RWPE1 (cell line): ENCODE results near the gene LRRC27.
"Not testable (repeated sequence)": the region's sequence is repeated elsewhere in the genome, so short reads cannot be mapped to it uniquely, and the experiment has no call there.

ENCODE experiments used
- CTCF ChIA-PET: fragments of 350-600 bp; sonication (Branson Sonifier 250); formaldehyde crosslinking; extraction: SDS; loops from one replicate; lab custom pipeline; 2021; lab: Yijun Ruan, JAX
- POLR2A ChIA-PET: fragments of 400-600 bp; formaldehyde crosslinking; extraction: SDS; loops from one replicate; lab custom pipeline; 2020; ENCODE audit warnings: antibody characterized with exemption; ENCODE audit not compliant: low non-redundant PET; lab: Yijun Ruan, JAX
- DNase-seq: peaks from one replicate; pipeline ENCODE4 v3.0.0; 2012; ENCODE audit warnings: low spot score
- H3K27ac ChIP-seq: fragments of 450-650 bp; 2 replicates; pipeline ENCODE4 v1.5.1; 2017
- TF ChIP-seq, protein P1 (sequence below): fragments of 450-650 bp; conservative IDR thresholded peaks from 2 replicates; pipeline ENCODE4 v1.5.1; 2017; ENCODE audit warnings: low read depth, mild to moderate bottlenecking

Gene LRRC27

DNA sequence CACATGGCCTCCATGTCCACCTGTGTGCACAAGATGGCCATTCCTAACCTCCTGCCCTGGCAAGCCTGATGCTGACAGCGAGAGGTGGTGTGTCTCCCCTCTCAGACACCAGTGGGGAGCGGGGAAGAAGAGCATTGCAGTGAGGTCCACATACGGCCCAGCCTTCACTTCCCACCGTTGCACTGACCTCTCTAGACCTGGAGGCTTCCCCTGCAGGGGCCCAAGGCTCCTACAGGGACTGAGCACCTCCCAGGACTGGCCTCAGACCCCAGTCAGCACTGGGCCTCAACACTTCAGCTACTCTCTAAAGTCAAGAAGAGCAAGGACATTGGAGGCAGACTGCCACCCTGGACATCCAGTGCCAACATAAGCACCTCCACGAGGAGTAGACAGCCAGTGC is 40.2 kb upstream of the LRRC27 start:
- CTCF ChIA-PET = no interaction called here

DNA sequence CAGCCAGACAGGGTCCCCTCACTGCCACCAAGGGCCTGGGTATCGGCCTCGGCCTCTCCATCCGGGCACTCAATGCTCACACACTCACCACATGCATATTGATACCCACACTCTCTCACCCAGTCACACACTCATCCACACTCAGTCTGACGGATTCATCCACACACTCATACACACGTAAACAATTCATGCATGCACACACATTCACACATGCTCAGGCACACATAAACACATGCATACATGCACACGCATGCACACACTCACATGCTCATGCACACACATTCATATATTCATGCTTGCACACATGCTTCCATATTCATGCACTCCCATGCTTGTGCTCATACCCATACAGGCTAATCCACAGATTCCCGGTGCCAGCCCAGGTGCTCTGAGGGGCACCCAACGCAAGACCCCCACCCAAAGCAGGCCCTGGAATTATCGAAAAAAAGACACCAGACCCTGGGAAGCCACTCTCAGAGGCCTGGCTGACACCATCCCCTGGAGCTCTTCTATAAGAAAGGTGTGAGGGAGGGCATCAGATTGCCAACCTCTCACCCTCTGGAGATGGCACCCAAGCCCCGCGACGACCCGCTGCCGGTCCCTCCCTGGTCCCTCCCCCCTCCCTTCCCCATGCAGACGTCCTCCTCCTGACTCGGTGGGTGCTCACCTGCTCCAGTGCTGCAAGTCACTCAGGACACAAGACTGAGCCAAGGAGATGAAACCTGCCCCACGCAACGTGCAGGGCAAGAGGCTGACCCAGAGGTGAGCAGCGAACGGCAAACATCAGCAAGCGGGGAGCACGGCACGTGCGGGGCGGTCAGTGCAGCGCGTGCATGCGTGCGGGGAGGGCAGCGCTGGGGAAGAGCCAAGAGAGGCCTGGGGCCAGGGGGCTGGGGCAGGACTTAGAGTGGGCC is 39.4 kb upstream of the LRRC27 start:
- ChIA-PET CTCF (no interaction called here), POLR2A (no interaction called here)
- DNase-seq = no peak
- no peak overlapping the region for H3K27ac ChIP-seq
- TF ChIP-seq, protein P1, sequence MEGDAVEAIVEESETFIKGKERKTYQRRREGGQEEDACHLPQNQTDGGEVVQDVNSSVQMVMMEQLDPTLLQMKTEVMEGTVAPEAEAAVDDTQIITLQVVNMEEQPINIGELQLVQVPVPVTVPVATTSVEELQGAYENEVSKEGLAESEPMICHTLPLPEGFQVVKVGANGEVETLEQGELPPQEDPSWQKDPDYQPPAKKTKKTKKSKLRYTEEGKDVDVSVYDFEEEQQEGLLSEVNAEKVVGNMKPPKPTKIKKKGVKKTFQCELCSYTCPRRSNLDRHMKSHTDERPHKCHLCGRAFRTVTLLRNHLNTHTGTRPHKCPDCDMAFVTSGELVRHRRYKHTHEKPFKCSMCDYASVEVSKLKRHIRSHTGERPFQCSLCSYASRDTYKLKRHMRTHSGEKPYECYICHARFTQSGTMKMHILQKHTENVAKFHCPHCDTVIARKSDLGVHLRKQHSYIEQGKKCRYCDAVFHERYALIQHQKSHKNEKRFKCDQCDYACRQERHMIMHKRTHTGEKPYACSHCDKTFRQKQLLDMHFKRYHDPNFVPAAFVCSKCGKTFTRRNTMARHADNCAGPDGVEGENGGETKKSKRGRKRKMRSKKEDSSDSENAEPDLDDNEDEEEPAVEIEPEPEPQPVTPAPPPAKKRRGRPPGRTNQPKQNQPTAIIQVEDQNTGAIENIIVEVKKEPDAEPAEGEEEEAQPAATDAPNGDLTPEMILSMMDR = no peak

More for the DNA sequence above, 40.2 kb upstream of the LRRC27 start:
- H3K27ac ChIP-seq = no peak overlapping the region
- POLR2A ChIA-PET = no interaction called here
- DNase-seq = no peak
- TF ChIP-seq, protein P1 = no peak

DNA sequence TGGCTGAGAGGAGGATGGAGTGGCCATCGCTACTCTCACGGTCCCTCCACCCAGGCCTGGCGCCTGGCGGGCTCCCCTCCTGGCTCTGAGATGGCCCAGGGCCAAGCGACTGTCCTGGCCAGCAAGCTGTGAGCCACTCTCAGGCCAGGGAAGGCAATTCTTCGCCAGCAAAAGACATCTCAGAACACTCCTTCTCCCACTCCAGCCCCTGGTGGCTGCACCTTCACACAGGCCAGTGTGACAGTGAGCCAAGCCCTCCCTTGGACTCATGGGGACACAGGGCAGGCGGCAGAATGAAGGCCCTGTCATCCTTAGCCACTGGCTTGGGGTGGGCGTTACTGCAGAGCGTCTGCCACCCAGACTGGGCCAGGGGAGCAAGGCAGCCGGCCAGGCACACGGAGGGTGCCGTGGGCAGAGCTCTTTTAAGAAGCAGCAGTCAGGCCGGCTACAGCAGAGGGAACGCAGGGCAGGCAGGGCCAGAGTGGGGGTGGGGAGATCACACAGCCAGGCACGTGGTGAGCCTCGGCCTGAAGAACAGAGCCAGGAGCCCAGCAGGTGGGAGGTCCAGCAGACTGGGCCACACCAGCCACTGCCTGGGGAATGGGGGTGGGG is 38.7 kb upstream of the LRRC27 start:
- TF ChIP-seq, protein P1 = no peak
- ChIA-PET CTCF (no interaction called here), POLR2A (no interaction called here)
- H3K27ac ChIP-seq = no peak overlapping the region
- no peak for DNase-seq

- H3K27ac ChIP-seq = no peak overlapping the region
- no peak for DNase-seq
- TF ChIP-seq, protein P1 = no peak
- ChIA-PET POLR2A (no interaction called here), CTCF (interaction anchor here (0.7 kb wide), 1 partner anchor 29 kb away, joined by 3 read pairs; no protein-coding TSS in a partner anchor)
Observed at GRCh38 chr10:132293813-132294520, 38.0 kb upstream of the LRRC27 start.

DNA sequence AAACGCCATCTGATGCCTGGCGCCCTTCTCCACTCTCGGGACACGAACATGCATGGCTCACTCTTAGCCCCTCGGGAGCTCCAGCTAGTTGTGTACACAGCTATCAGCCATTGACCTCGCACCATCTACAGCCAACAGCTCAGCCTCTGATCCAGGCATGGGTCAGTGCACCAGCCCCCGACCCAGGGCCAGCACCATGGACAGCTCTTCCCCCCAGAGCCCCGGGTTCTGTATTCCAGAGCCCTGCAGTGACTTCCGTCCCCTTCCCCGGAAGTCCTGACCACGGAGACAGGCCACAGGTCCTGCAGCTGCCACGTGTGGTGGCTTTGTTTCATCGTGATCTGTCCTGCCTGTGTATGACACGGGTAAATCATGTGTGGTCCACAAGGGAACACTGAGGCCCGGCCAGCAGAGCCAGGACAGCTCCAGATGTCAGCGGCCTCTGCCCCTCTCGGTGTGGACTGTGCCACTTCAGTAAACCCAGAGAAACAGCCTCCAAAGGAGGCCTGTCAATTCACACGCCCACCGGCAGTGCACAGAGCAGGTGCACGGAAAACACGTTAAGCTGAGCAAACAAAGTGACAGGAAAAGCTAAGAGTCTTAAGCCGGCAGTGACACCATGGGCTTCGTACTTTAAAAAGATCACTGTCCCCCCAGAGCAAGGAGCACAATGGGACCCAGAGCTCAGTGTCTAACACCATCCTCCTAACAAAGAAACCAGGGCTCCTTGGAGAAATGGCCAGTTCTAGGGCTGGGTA is 37.3 kb upstream of the LRRC27 start:
- ChIA-PET POLR2A (no interaction called here), CTCF (interaction anchor here (0.7 kb wide), 1 partner anchor 29 kb away, joined by 3 read pairs; no protein-coding TSS in a partner anchor)

DNA sequence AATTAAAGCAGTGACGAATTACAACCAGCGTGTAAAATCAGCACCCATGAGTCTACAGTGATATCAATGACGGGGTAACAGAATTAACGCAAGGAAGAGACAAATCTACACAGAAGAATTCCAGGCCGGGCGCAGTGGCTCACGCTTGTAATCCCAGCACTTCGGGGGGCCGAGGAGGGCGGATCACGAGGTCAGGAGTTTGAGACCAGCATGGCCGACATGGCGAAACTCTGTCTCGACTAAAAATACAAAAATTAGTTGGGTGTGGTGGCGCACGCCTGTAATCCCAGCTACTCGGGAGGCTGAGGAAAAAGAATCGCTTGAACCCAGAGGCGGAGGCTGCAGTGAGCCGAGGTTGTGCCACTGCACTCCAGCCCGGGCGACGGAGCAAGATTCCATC is 36.5 kb upstream of the LRRC27 start:
- POLR2A ChIA-PET, CTCF ChIA-PET, H3K27ac ChIP-seq: not testable (repeated sequence)

More for the DNA sequence above, 37.3 kb upstream of the LRRC27 start:
- H3K27ac ChIP-seq = no peak overlapping the region
- TF ChIP-seq, protein P1 = no peak
- DNase-seq = peak; percentile 14

More for the DNA sequence above, 36.5 kb upstream of the LRRC27 start:
- DNase-seq = not testable (repeated sequence)
